GM12878 (cell line): ENCODE data around the gene FAM107A. TPM values are rescaled to one million over a fixed set of nuclear protein-coding genes. Genes with fewer than 3 reads are reported as not detected.

Experiments
- BRCA1 ChIP-seq: IDR thresholded peaks from 2 replicates; pipeline ENCODE4 v1.6.1; 2011; ENCODE audit warnings: low read depth, low read length, improper control_type of control experiment
- CHD4 ChIP-seq: fragments of 200-600 bp; sonication (generic); IDR thresholded peaks from 2 replicates; pipeline ENCODE4 v1.6.1; 2016; ENCODE audit warnings: mild to moderate bottlenecking
- EP300 ChIP-seq, 2 experiments: fragments of 150-350 bp in 1 of 2; IDR thresholded peaks; 2 replicates each; pipeline ENCODE4 v1.6.1; 2011 to 2012; ENCODE audit warnings: low read depth in 2 of 2, low read length in 2 of 2, borderline replicate concordance in 1 of 2, improper control_type of control experiment in 1 of 2, inconsistent platforms in 1 of 2; ENCODE audit not compliant: control insufficient read depth in 1 of 2
- ETV6 ChIP-seq, 2 experiments: fragments of 450-650 bp in 1 of 2; IDR thresholded peaks in 1 of 2; conservative IDR thresholded peaks in 1 of 2; 2 replicates each; pipeline ENCODE4 v1.6.1; 2014; ENCODE audit warnings: antibody characterized with exemption in 1 of 2, borderline replicate concordance in 1 of 2, low read depth in 1 of 2, mild to moderate bottlenecking in 1 of 2, moderate library complexity in 1 of 2
- IRF3 ChIP-seq: fragments of 450-650 bp; IDR thresholded peaks from 2 replicates; pipeline ENCODE4 v1.6.1; 2014; ENCODE audit warnings: mild to moderate bottlenecking
- KLF5 ChIP-seq: fragments of 450-650 bp; IDR thresholded peaks from 2 replicates; pipeline ENCODE4 v1.6.1; 2014; ENCODE audit warnings: mild to moderate bottlenecking; ENCODE audit not compliant: partially characterized antibody
- MTA2 ChIP-seq: fragments of 450-650 bp; IDR thresholded peaks from 2 replicates; pipeline ENCODE4 v1.6.1; 2016; ENCODE audit warnings: low read depth, mild to moderate bottlenecking, moderate library complexity
- MTA3 ChIP-seq: IDR thresholded peaks from 2 replicates; pipeline ENCODE4 v1.6.1; 2012; ENCODE audit warnings: low read length, inconsistent platforms, borderline replicate concordance
- PRDM15 ChIP-seq: fragments of 450-650 bp; formaldehyde crosslinking; IDR thresholded peaks from 2 replicates; pipeline ENCODE4 v1.4.0; 2020; ENCODE audit warnings: mild to moderate bottlenecking, moderate library complexity
- RCOR1 ChIP-seq: conservative IDR thresholded peaks from 2 replicates; pipeline ENCODE4 v1.6.1; 2012; ENCODE audit warnings: low read depth, low read length, improper control_type of control experiment
- RELB ChIP-seq: fragments of 450-650 bp; IDR thresholded peaks from 2 replicates; pipeline ENCODE4 v1.6.1; 2017; ENCODE audit warnings: low read depth, mild to moderate bottlenecking, moderate library complexity
- TARDBP ChIP-seq: IDR thresholded peaks from 2 replicates; pipeline ENCODE4 v1.6.1; 2016; ENCODE audit warnings: borderline replicate concordance
- TBL1XR1 ChIP-seq: IDR thresholded peaks from 2 replicates; pipeline ENCODE4 v1.6.1; 2012; ENCODE audit warnings: low read depth, low read length, improper control_type of control experiment
- TCF12 ChIP-seq: IDR thresholded peaks from 2 replicates; pipeline ENCODE4 v1.6.1; 2011; ENCODE audit warnings: low read depth, mild to moderate bottlenecking, low read length
- YBX1 ChIP-seq: fragments of 450-650 bp; IDR thresholded peaks from 2 replicates; pipeline ENCODE4 v1.6.1; 2016; ENCODE audit warnings: antibody characterized with exemption
- ZNF217 ChIP-seq: fragments of 450-650 bp; IDR thresholded peaks from 2 replicates; pipeline ENCODE4 v1.6.1; 2017; ENCODE audit warnings: antibody characterized with exemption, mild to moderate bottlenecking
- ZNF274 ChIP-seq: IDR thresholded peaks from one replicate; pipeline ENCODE4 v1.8.0; 2011; ENCODE audit not compliant: insufficient read length, insufficient read depth
- ZNF592 ChIP-seq: fragments of 450-650 bp; IDR thresholded peaks from 2 replicates; pipeline ENCODE4 v1.6.1; 2017; ENCODE audit warnings: mild to moderate bottlenecking, moderate library complexity
- polyA plus RNA-seq, 11 experiments: library from polyadenylated mRNA; depleted of rRNA in 4 of 11; unstranded in 6 of 11; stranded (reverse) in 5 of 11; fragments of >200 nt; fragmentation: Nextera tagmentation in 4 of 11; fragmentation: Illumina TruSeq in 1 of 11; extraction: Ambion mirVana in 4 of 11; extraction: Trizol in 1 of 11; gene quantifications; 1 replicate in 1 of 11; 2 replicates in 10 of 11; pipeline versions ENCODE4 v1.2.1 to v1.2.3, GENCODE V29; 2011 to 2016; ENCODE audit warnings: inconsistent platforms in 2 of 11, missing spikeins in 2 of 11, low read depth in 1 of 11
- total RNA-seq, 4 experiments: library from RNA; depleted of rRNA in 3 of 4; stranded (reverse); fragments of >200 nt in 3 of 4; fragmentation: Illumina TruSeq in 1 of 4; extraction: Trizol in 1 of 4; gene quantifications; 2 replicates each; pipeline versions ENCODE4 v1.2.1 to v1.2.3, GENCODE V29; 2013 to 2021

The FAM107A gene
- total and polyA plus RNA-seq, 10 of the 15 experiments (the other 5 are each of a cell fraction or from before 2014, with no cell fraction given), result not detected

- no peak for TF ChIP-seq EP300 (IDR thresholded peaks at IDR 0.05; ENCODE audit: borderline replicate concordance in 1 of 2, control insufficient read depth in 1 of 2, low read depth in 2 of 2, low read length in 2 of 2)
- TF ChIP-seq ZNF274, result no peak
- TF ChIP-seq TCF12, result 0 out of 2 replicates have a peak, but pooled peaks have one; percentile 33
- TF ChIP-seq ZNF217, result no peak
- no peak for TF ChIP-seq PRDM15 (CRISPR knock-in tag)
- TF ChIP-seq RCOR1, result no peak
- no peak for TF ChIP-seq BRCA1
- TF ChIP-seq ZNF592, result no peak
- TF ChIP-seq TARDBP, result no peak
- no peak for TF ChIP-seq MTA2
- no peak for TF ChIP-seq MTA3
- TF ChIP-seq ETV6 (conservative IDR thresholded peaks at IDR 0.05 in 1 of 2, IDR thresholded peaks at IDR 0.05 in 1 of 2; ENCODE audit: borderline replicate concordance in 1 of 2, low read depth in 1 of 2), result no peak
- TF ChIP-seq IRF3, result no peak
- TF ChIP-seq TBL1XR1, result peak; percentile 47; the same call in 1 of the 2 replicates
- no peak for TF ChIP-seq CHD4
- no peak; the same call in 1 of the 2 replicates for TF ChIP-seq RELB
- no peak for TF ChIP-seq KLF5
- no peak for TF ChIP-seq YBX1
These were observed 44.4 kb downstream of the FAM107A start (continued) for GRCh38 chr3:58532794-58533220.
